GM21381 (cell line): ENCODE data around the gene ACIN1.

ENCODE experiments used
- ATAC-seq: cut with Tn5 transposase; IDR thresholded peaks from one replicate; pipeline ENCODE4 v1.9.1; 2021; ENCODE audit warnings: mild to moderate bottlenecking, moderate library complexity; ENCODE audit not compliant: unreplicated experiment

ACIN1 gene, protein sequence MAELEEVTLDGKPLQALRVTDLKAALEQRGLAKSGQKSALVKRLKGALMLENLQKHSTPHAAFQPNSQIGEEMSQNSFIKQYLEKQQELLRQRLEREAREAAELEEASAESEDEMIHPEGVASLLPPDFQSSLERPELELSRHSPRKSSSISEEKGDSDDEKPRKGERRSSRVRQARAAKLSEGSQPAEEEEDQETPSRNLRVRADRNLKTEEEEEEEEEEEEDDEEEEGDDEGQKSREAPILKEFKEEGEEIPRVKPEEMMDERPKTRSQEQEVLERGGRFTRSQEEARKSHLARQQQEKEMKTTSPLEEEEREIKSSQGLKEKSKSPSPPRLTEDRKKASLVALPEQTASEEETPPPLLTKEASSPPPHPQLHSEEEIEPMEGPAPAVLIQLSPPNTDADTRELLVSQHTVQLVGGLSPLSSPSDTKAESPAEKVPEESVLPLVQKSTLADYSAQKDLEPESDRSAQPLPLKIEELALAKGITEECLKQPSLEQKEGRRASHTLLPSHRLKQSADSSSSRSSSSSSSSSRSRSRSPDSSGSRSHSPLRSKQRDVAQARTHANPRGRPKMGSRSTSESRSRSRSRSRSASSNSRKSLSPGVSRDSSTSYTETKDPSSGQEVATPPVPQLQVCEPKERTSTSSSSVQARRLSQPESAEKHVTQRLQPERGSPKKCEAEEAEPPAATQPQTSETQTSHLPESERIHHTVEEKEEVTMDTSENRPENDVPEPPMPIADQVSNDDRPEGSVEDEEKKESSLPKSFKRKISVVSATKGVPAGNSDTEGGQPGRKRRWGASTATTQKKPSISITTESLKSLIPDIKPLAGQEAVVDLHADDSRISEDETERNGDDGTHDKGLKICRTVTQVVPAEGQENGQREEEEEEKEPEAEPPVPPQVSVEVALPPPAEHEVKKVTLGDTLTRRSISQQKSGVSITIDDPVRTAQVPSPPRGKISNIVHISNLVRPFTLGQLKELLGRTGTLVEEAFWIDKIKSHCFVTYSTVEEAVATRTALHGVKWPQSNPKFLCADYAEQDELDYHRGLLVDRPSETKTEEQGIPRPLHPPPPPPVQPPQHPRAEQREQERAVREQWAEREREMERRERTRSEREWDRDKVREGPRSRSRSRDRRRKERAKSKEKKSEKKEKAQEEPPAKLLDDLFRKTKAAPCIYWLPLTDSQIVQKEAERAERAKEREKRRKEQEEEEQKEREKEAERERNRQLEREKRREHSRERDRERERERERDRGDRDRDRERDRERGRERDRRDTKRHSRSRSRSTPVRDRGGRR

GRCh38 chr14:23094666-23095195, at the start of gene ACIN1:
TSS of gene ACIN1 (minus strand) at chr14:23095136. CDS start at chr14:23095112, 24 bp downstream.
- ATAC-seq, result peak; percentile 35

DNA sequence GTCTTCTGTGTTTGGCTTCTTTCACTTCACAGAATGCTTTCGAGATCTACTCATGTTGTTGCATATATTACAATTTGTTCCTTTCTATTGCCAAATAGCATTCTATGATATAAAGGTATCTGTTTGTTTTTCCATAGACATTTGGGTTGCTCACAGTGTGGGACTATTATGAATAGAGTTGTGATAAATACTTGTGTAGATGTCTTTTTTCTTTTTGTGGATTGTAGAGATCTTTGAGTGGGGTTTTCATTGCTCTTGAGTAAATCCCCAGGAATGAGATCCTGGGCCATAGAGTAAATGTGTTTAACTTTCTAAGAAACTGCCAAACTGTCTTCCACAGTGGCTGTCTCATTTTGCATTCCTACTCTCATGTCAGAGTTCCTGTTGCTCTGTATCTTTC, 49.0 kb upstream of the ACIN1 start:
- no peak for ATAC-seq

DNA sequence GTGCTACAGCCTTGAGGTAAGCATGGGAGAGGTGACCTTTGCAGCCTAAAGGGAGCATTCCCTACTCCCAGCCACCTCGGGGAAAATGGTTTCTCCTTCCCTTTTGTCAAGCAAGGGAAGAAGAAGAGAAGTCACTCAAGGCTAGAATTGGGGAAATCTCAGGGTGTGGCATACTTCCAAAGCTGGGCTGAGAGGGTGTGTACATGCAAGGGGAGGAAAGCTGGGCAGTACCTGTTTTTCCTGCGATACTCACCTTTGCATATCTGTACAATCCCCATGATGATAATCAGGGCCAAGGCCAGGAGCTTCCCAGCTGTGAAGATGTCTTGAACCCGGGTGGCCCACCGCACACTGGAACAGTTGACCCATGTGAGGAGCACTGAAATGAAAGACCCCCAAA, 47.9 kb upstream of the ACIN1 start:
- no peak for ATAC-seq

DNA sequence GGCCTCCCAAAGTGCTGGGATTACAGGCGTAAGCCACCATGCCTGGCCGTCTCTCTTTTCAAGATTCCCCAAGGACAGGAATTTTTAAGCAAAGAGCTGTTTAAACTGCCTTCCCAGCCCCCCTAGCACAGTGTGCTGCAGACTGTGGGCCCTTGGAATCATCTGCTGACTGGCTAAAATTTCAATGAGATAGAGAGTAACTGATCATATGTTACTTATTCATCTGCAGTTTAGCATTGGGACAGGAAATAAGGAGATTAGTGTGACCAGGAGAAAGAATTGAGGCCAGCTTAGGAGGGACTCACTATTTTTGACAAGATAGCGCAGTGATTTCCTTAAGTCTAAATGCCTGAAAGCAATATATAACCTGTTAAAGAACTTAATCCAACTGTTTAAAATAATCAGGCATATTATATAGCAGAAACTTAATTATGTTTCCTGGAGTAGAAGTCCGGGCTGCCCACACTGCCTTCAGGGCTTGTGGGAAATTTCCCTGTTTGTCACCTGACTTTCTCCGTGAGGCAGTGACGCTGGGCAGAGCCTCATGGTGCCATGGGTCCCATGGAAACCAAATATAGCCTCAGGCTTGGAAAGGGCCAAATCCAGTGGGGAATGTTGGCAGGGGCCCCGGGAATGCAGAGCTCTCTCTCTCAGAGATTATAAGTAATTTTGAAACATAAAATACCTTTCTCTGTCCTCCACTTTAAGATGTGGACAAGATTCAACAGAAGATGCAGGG, 46.9 kb upstream of the ACIN1 start:
- no peak for ATAC-seq

- no peak for ATAC-seq
Observed at GRCh38 chr14:23140371-23140770, 45.4 kb upstream of the ACIN1 start.

GRCh38 chr14:23139874-23140273, 44.9 kb upstream of the ACIN1 start:
- no peak for ATAC-seq

DNA sequence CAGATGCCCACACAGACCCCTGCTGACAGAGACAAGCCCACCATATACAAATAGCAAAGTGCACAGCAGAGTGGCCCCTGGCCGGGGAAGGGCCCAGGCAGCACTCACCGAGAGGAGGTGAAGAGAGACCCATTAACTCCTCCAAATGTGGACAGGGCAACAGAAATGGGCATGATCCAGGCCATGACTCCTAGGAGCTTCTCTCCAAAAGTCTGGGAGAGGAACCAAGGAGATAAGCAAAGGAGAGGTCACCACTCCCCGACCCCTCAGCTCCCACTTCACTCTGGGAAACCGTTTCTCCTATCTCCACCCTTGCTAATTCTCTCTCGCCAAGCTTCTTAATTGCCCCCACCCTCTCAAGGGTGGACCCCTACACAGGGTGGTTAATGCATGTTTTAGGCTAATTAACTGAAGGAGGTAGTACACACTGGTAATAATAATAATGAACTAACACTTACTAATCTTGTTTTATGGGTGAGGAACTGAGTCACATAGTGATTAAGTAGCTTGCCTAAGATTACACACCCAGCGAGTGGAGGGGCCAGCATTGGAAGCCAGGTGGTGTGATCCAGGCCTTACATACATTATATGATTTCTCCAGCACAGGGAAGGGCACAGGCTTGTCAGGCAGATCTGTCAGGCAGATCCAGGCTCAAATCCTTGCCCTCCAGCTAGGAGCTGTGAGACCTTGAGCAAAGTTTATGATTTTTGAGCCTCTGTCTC, 43.0 kb upstream of the ACIN1 start:
- ATAC-seq, result no peak

DNA sequence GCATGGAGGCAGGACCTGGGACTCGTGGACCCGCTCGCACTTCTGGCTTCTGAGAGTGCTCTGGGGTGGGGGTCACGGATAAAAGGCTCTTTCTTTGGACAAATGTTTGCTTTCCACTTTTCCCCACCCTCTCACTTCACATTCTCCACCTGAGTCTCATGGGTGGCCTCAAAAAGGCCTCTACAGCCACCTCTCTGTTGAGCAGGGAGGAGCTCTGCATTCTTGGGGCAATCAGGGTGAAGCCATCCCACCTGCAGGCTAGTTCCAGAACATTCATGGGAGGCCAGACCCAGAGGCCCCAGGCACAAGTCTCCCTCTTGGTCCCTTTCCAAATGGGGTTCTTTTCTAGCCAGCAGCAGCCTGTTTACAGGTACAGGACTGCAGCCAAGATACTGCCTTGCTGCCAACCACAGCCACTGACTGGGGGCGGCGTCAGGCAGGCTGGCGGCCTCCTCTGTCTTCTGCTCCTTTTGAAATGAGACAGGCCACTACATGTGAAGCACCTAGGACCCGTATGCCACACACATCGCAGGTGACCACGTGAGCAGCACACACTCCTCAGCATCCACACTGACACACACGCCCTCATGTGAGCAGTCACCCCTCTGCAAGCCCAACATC, 42.4 kb upstream of the ACIN1 start:
- no peak for ATAC-seq

- no peak for ATAC-seq
Observed at GRCh38 chr14:23136566-23137133, 41.7 kb upstream of the ACIN1 start.

- ATAC-seq, result no peak
Observed at GRCh38 chr14:23132970-23133369, 38.0 kb upstream of the ACIN1 start.

DNA sequence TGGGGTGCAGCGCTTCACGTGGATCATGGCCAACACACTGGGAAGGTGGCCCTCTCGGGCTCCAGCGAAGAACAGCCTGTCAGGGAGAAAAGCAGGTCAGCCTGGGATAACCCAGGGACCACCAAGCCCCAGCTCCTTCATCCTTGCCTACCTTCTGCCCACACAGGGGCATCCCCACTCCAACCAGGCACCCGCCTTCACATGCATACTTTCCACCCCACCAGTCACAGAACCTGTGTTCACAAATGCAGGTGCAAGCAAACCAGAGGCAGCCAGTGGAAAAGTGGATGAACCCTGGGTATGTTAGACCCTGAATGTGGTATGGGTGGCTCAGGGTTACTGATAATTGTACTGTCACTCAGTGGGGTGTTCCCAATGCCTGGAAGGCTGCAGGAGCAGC, 36.5 kb upstream of the ACIN1 start:
- ATAC-seq, result no peak

DNA sequence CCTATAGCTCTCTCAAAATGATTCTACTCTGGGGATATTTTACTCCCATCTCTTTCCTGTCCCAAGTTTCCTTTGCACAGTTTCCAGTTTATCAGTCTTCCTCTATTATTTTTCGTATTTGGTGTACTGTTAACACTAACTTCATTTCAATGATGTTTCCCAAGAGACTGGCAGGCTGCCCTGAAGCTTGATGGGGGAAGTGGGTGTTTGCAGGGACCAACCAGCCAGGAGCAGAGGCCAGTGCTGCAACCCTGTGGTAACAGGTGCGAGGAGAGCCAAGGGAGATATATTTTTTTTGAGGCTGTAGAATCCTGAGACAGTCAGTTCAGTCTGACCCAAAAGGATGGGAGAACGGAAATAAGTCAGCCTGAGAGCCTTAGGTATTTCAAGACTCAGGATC, 35.9 kb upstream of the ACIN1 start:
- no peak for ATAC-seq

DNA sequence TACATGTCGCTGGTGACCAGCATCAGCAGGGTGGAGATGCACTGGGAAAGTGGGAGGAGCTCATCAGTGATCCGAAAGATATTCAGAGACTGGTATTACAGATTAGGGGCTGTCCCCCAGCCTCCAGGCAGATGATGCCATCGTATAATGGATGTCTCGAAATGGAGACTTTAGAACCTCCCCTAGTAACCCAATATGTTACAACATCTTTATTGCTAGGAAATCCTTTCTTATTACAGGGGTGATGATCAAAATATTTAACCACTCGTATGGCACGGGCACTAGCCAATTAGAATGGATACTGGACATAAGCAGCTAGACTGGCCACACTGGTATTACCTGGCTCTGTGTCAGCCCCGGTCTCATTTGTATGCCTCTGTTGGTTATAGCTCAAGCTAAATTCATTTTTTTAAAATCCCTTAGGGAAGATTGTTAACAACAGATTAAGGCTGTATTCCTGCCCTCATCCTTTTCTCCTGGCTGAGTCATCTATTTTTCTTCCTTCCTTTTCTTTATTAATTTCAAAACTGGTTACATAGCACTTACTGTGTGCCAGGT, 34.9 kb upstream of the ACIN1 start:
- no peak for ATAC-seq

DNA sequence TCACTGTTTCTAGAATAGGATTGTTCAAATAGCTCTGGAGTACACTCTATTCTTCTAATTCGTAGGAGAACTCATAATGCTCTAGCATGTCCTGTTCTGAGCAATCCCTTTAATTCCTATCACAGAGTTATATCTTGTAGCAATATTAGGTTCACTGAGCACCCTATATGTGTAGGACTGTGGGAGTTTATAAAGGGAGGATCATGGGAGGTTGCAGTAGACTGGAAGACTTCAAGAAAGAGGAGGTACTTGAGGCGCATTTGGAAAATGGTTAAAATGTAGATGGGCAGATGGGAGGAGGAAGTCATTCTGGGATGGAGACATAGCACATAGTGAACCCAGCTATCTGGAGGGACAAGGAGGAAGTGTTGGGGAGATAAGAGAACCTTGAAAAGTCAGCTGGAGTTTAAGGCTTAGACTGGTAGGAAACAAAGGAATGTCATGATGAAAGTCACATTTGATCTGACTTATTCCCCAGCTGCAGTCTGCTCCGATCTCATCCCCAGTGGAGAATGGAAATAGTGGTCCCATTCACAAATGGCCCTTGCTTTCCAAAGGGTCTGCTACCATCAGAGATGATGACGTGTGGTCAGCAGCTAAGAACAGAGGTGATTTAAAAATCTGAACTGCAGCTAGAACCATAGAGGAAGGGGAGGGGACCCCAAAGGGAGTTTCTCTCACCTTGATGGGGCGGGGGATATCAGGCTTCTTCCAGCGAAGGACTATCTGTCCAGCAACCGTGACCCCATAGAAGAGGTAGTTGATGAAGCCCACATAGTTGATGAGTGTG, 34.2 kb upstream of the ACIN1 start:
- no peak for ATAC-seq

DNA sequence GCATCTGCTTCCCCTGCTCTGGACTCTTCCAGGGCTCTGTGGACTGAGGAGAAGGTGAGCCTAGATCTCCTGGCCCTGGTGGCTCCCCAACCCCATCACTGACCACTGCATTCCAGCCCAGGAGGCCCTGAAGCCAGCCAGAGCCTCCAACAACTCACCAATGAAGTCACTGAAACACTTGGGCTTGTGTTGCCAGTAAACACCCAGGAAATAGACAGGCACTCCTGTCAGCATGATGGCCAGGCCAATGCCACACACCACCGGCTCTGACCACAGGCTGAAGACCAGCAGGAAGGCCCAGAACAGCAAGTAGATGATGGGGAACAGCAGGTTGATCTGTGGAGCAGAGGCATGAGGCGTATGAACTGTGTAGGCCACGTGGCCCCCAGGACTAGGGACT, 32.9 kb upstream of the ACIN1 start:
- no peak for ATAC-seq

DNA sequence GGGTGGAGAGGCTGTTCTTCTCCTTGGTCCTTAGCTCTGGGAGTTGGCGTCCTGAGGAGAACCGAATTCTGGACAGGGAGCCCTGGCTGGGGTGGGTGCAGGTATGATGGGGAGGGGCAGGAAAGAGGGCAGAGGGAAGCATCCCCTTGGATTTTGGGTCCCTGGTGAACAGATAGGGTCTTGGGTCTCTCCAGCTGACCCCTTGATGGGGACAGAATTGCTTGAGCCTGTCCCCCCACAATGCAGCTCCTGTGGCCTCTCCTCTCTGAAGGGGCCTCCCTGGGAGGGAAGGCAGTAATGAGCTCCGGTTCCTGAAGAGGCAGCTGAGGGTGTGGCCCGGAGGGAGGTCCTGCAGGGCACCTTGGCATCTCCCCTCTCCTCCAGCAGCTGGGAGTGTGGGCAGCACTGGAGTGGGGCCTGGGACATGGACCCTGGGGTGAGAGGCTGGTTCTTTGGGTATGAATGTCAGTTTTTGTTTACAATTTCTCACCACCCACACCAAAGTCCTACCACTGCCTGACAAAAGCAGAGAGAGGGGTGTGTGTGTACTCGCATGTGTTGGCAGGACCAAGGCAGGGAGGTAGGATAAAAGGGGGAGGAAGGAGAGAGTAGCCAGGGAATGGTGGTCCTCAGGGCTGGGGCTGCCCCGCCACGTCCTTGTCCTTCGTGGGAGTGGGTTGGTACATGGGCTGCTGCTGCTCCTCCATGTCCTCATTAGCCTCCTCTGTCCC, 31.8 kb upstream of the ACIN1 start:
- ATAC-seq, result no peak

- no peak for ATAC-seq
Observed at GRCh38 chr14:23125933-23126524, 31.1 kb upstream of the ACIN1 start.
